Measurements from ENCODE around the gene SLC66A3.

Gene SLC66A3

GRCh38 chr2:11220445-11220844, 65.2 kb downstream of the SLC66A3 start:
- no peak for DNase-seq

- DNase-seq, result no peak
These were observed 67.6 kb downstream of the SLC66A3 start for GRCh38 chr2:11222845-11223244.

GRCh38 chr2:11224887-11225286, 69.6 kb downstream of the SLC66A3 start:
- DNase-seq, result no peak

GRCh38 chr2:11227595-11227994, 72.3 kb downstream of the SLC66A3 start:
- no peak for DNase-seq
